ENCODE data around the gene RNF38. TPM values are rescaled to one million over a fixed set of nuclear protein-coding genes. Genes with fewer than 3 reads are reported as not detected.
"Not testable (repeated sequence)": the region's sequence is repeated elsewhere in the genome, so short reads cannot be mapped to it uniquely, and the experiment has no call there.

RNF38 gene
- total and polyA plus RNA-seq, 7 donors: 9.2 to 56.3 (median 38.5) TPM

- Histone ChIP-seq H3K4me1 (no peaks in the 10 kb centered on the region), H3K4me3 (no peak overlapping the region), H3K27ac (no peak overlapping the region), H3K27me3 (peaks cover 0 to 3% (median 0%) of the 10 kb centered on the region in 3 donors), H3K36me3 (no peaks in the 10 kb centered on the region), H3K9me3 (no peaks in the 10 kb centered on the region)
- DNase-seq: no peak
- TF ChIP-seq POLR2AphosphoS5 (IDR thresholded peaks at IDR 0.05) (no peak), EP300 (IDR thresholded peaks at IDR 0.05) (no peak), CTCF (IDR thresholded peaks at IDR 0.05) (no peak), POLR2A (IDR thresholded peaks at IDR 0.05) (no peak)
- intact Hi-C loops (cut with DNase I): no loop called here
These were observed 84.0 kb downstream of the RNF38 start for GRCh38 chr9:36316049-36316448.

GRCh38 chr9:36315283-36315682 lies 84.8 kb downstream of the RNF38 start:
- intact Hi-C loops (cut with DNase I): no loop called here
- Histone ChIP-seq H3K27ac (no peak overlapping the region), H3K9me3 (no peaks in the 10 kb centered on the region), H3K36me3 (no peaks in the 10 kb centered on the region), H3K27me3 (peaks cover 0 to 3% (median 0%) of the 10 kb centered on the region in 3 donors), H3K4me3 (no peak overlapping the region), H3K4me1 (no peaks in the 10 kb centered on the region)
- TF ChIP-seq POLR2A (IDR thresholded peaks at IDR 0.05) (no peak), POLR2AphosphoS5 (IDR thresholded peaks at IDR 0.05) (no peak), EP300 (IDR thresholded peaks at IDR 0.05) (no peak), CTCF (IDR thresholded peaks at IDR 0.05) (no peak)
- DNase-seq: no peak
- 52 to 63% methylated on average over 3 of the region's 3 CpGs for WGBS, 2 donors

GRCh38 chr9:36314740-36315139 lies 85.3 kb downstream of the RNF38 start:
- no peak overlapping the region for H3K4me3 ChIP-seq
- no peak overlapping the region for H3K27ac ChIP-seq
- intact Hi-C loops (cut with DNase I): no loop called here
- no peaks in the 10 kb centered on the region for H3K9me3 ChIP-seq
- no peak for DNase-seq
- TF ChIP-seq POLR2A (IDR thresholded peaks at IDR 0.05): no peak
- no peak for TF ChIP-seq POLR2AphosphoS5 (IDR thresholded peaks at IDR 0.05)
- no peak for TF ChIP-seq EP300 (IDR thresholded peaks at IDR 0.05)
- TF ChIP-seq CTCF (IDR thresholded peaks at IDR 0.05): no peak
- no peaks in the 10 kb centered on the region for H3K36me3 ChIP-seq
- peaks cover 0 to 3% (median 0%) of the 10 kb centered on the region in 3 donors for H3K27me3 ChIP-seq
- 90 to 91% methylated on average over 2 of the region's 2 CpGs for WGBS, 2 donors
- no peaks in the 10 kb centered on the region for H3K4me1 ChIP-seq

- TF ChIP-seq CTCF (IDR thresholded peaks at IDR 0.05) (no peak), POLR2A (IDR thresholded peaks at IDR 0.05) (no peak)
- H3K27me3 ChIP-seq: no peaks in the 10 kb centered on the region
- intact Hi-C loops (cut with DNase I): no loop called here
- no peaks in the 10 kb centered on the region for H3K4me1 ChIP-seq
- no peaks in the 10 kb centered on the region for H3K36me3 ChIP-seq
- no peak overlapping the region for H3K27ac ChIP-seq
- H3K9me3 ChIP-seq: no peaks in the 10 kb centered on the region
- DNase-seq: no peak
- H3K4me3 ChIP-seq: no peak overlapping the region
- 20 to 47% methylated on average over 8 of the region's 8 CpGs for WGBS, 2 donors
These were observed 93.4 kb downstream of the RNF38 start for GRCh38 chr9:36306471-36307306.

GRCh38 chr9:36304366-36304765 lies 95.7 kb downstream of the RNF38 start:
- intact Hi-C loops (cut with DNase I); H3K27me3 ChIP-seq; DNase-seq; H3K36me3 ChIP-seq; H3K4me1 ChIP-seq; H3K9me3 ChIP-seq; H3K4me3 ChIP-seq; H3K27ac ChIP-seq: not testable (repeated sequence)
- WGBS, 2 donors: 35 to 45% methylated on average over 1 to 2 of the region's 2 CpGs
